DMS114 treated with DMSO at 0.1 percent for 48 hours (cell line): ENCODE data around the gene ZNF121.
A peak's percentile ranks its signal among the peaks of the same experiment; 100 is the strongest.

ENCODE experiments used
- DNase-seq: peaks from one replicate; lab custom pipeline; 2025; ENCODE audit not compliant: unreplicated experiment; lab: John Stamatoyannopoulos, UW

ZNF121 gene

DNA sequence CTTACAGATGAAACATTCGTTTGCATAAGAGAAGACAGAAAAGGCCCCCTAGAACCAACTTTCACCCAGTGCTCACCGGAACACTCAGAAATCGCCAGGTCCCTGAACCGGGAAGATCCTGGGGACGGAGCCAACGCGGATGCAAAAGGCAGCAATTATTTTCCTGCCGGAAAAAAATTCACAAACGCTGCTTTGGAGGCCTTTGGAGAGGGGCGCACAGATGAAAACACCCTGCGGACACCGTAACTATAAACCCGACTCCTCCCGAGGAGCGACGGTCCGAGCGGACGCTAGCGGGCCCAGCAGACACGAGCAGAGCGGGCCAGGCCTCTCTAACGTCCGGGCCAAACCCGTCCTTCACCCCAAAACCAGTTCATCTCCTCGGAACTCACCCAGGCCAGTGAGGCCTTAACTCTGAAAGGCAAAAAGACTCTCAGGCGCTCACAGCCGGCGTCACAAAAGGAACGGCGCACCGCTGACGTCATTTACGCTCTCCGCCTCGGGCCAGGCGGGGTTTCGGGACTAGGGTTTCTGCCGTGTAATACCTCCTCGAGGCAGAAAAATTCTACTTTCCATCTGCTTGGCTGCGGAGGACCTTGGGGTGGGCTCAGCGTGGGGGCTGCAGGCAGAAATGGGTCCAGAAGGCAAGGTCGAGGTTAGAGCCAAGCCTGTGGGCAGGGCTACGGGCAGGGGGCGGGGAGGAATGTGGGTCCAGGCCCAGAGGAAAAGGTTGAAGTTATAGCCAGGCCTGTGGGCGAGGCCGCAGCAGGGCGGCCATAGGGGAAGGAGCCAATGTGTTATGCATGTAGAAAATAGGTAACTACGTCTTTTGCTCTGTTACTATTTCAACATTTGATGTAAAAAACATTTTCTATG is 45.9 kb downstream of the ZNF121 start, which contains the start of gene ZNF426:
TSS of gene ZNF426 (minus strand) at position 463 of the 876 bp plus-strand sequence. CDS start 2,413 bp downstream, outside the sequence.
- DNase-seq, result peak; percentile 78

DNA sequence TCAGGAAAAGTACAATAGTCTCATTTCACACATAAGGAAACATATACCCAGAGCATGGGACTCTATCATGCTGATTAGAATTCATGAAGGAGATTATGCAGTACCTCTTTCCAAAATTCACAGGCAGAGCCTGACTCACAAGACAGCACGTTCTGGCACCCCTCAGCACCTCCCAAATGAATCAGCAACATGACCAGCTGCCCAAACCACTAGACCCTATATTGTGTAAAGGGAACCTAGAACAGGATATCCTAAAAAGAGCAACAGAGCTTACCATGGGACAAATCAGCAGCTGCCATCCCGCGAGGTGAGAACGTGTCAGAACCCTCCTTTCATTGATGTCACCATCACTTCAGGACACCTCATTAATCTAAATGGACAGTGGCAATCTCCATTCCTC is 48.4 kb downstream of the ZNF121 start:
- no peak for DNase-seq

DNA sequence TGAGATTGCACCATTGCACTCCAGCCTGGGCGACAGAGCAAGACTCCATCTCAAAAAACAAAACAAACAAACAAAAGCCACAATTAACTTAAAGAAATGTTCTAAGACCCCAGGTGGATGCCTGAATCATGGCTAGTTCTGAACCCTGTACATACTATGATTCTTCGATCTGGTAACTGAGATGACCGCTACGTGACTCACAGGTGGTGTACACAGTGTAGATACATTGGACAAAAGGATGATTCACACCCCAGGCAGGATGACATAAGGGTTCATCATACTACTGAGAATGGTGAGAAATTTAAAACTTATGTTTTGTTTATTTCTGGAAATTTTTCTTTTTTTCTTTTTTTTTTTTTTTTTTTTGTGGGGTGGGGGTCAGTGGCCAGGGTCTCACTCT is 52.4 kb downstream of the ZNF121 start:
- DNase-seq, result no peak

DNA sequence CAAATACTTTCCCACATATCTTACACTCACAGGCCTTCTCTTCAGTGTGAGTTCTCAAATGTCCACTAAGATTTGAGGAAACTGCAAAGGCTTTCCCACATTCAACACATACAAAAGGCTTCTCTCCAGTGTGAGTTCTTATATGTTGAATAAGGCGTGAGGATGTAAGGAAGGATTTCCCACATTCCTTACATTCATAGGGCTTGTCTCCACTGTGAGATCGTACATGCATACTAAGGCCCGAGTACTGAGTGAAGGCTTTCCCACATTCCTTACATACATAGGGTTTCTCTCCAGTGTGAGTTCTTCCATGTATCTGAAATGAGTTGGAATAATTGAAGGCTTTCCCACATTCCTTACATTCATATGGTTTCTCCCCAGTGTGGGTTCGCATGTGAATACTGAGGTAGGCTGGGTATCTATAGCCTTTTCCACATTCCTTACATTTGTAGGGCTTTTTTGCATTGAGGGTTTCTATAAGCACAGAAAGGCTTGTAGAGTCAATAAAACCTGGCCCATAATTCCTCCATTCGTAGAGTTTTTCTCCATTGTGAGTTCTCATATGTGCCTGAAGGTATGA is 55.5 kb downstream of the ZNF121 start:
- DNase-seq, result no peak

DNA sequence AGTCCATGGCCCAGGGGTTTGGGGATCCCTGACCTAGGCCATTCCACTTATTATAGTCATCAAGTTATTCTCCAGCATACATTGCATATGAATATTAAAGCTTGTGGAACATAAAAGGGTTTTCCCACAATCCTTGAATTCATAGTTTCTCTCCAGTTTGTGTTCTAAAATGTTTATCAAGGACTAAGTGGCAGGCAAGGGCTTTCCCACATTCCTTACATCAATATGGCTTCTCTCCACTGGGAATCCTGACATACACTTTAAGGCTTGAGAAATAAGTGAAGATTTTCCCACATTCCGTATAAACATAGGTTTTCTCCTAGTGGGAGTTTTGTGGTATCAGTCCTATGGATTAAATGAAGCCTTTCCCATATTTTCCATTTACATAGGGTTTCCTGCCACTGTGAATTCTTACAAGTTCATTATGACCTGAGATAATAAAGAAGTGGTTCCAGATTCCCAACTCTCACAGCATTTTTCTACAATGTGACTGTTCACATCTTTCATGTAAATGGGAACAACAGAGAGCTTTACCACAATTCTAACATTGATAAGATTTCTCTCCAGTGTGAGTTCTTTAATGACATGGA is 60.3 kb downstream of the ZNF121 start:
- DNase-seq, result no peak
